ENCODE results near the gene SHANK3.

GRCh38 chr22:50701076-50701419, 28.4 kb downstream of the SHANK3 start:
- TF ChIP-seq EZH2 (IDR thresholded peaks at IDR 0.05; ENCODE audit: insufficient read depth, poor library complexity, severe bottlenecking) (no peak), EZH2phosphoT487 (IDR thresholded peaks at IDR 0.05; ENCODE audit: insufficient read depth, low read depth) (no peak)

Measured in GM23248 (cell line).